Epithelial cell of esophagus (primary cell): Measurements from ENCODE around the gene PPM1N.

Source experiments
- DNase-seq: peaks from one replicate; pipeline ENCODE4 v3.0.0; 2010; ENCODE audit warnings: low read depth
- H3K4me3 ChIP-seq: 2 replicates; pipeline ENCODE4 v1.5.1; 2011; ENCODE audit warnings: mild to moderate bottlenecking, low read length, control low read depth
- CTCF ChIP-seq: IDR thresholded peaks from 2 replicates; pipeline ENCODE4 v1.5.1; 2011; ENCODE audit warnings: low read depth, mild to moderate bottlenecking, low read length, control low read depth, inconsistent platforms; ENCODE audit not compliant: insufficient read depth; ENCODE audit errors: missing control alignments

PPM1N gene

GRCh38 chr19:45470762-45471081 is 27.5 kb upstream of the PPM1N start:
- DNase-seq: no peak
- H3K4me3 ChIP-seq: no peak overlapping the region

GRCh38 chr19:45471111-45471930 is 26.9 kb upstream of the PPM1N start:
- no peak overlapping the region for H3K4me3 ChIP-seq
- DNase-seq: no peak
- TF ChIP-seq CTCF: no peak

More at GRCh38 chr19:45470762-45471081, 27.5 kb upstream of the PPM1N start:
- no peak for TF ChIP-seq CTCF

- no peak overlapping the region for H3K4me3 ChIP-seq
- DNase-seq: no peak
Measured at GRCh38 chr19:45471931-45472562, 26.2 kb upstream of the PPM1N start.

GRCh38 chr19:45472563-45473366 is 25.5 kb upstream of the PPM1N start:
- no peak overlapping the region for H3K4me3 ChIP-seq
- TF ChIP-seq CTCF: no peak
- no peak for DNase-seq

More at GRCh38 chr19:45471931-45472562, 26.2 kb upstream of the PPM1N start:
- no peak for TF ChIP-seq CTCF

GRCh38 chr19:45473367-45473681 is 24.9 kb upstream of the PPM1N start:
- no peak overlapping the region for H3K4me3 ChIP-seq
- no peak for DNase-seq

More at GRCh38 chr19:45473367-45473681, 24.9 kb upstream of the PPM1N start:
- TF ChIP-seq CTCF: no peak
